Measurements from ENCODE around the gene SERINC1.

The SERINC1 gene

DNA sequence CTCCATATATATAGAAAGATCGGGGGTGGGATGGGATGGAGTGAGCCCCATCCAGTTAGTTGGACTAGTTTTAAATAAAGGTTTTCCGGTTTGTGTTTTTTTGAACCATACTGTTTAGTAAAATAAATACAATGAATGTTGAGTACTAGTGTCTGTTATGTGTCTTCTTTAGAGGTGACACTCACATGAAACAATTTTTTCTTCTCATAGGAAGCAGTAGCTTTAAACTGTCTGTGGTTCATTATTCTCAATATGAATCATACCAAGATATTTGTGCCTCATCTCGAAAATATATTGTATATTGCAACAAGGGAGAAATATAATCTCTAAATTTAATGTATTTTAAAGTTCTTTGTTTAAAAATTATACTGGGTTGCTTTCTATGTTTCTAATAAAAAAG lies 38.8 kb downstream of the SERINC1 start:
- no peak for DNase-seq (ENCODE audit: low spot score)

DNA sequence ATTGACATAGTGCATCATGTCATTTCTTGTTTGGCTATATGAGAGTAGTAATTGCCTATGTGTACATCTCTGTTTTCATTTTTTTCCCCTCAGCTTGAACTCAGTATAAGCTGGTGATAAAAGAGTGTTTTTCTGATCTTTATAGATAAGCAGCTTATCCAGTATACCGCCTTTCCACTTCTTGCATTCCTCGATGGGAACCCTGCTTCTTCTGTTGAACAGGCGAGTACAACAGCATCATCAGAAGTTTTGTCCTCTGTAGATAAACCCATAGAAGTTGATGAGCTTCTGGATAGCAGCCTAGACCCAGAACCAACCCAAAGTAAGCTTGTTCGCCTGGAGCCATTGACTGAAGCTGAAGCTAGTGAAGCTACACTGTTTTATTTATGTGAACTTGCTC lies 39.8 kb downstream of the SERINC1 start:
- DNase-seq (ENCODE audit: low spot score) = no peak

DNA sequence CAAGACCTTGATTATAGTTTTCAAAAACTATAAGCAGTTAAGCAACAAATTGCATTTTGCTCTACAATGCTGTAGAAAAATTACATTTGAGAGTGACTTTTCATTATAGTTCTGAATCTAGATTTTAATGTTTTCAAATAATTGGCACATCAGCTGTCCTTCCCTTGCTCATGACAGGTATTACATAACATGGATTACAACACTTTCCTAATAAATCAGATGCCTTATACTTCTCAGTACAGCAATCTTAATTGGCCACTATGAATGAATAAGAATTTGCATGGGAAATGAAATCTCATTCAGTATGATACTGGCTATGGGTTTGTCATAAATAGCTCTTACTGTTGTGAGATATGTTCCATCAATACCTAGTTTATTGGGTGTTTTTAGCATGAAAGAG lies 42.3 kb downstream of the SERINC1 start:
- DNase-seq (ENCODE audit: low spot score) = no peak

DNA sequence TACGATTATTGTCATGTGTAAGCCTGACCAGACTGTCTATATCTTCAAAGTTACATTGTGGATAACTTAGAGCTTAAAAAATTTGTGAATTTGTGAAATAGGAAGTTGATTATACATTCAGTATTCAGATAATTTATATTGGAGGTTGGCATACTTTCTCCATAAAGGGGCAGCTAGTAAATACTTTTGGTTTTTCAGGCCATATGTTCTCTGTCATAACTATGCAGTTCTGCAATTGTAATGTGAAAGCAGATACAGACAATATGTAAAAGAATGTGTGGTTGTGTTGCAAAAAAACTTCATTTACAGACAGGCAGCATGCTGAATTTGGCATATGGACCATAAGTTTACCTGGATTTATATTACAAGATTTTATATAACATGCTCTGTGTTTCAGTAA lies 42.8 kb downstream of the SERINC1 start:
- DNase-seq (ENCODE audit: low spot score) = no peak

DNA sequence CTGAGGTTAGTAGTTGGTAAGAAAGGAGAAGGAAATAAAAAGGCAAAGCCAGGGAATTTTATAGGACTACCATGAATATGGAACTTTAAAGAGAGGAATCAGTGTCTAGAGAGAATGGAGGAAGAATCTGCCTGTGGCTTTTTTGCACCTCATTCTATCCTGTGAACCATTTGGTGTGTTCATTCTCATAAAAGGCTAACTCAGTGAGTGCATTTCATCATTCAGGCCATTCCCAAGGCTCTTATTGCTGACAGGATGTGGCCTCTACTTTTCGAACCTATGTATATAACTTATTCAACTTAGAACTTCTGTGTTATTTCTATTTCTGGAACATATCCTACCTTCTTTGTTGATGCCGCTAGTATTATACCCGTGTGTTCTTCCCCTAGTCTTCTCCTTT lies 45.0 kb downstream of the SERINC1 start:
- DNase-seq (ENCODE audit: low spot score) = no peak

DNA sequence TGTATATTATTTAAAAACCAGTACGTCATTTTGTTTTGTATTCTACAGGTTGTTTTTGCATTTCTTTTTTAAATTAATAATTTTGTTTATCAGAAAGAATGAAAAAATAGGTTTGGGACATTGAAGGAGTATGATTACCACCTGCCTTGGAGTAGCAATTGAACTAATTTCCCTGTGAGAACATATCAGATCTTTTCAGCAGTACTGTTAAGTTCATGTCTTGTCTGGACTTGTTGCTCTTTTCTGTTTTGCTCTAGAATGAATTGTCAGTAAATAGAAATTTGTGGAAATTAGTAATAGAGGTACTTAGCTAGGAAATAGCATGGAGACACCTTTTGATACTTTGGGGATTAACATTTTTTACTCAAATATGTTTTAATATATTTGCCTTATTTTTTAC lies 47.9 kb downstream of the SERINC1 start:
- DNase-seq (ENCODE audit: low spot score) = no peak

DNA sequence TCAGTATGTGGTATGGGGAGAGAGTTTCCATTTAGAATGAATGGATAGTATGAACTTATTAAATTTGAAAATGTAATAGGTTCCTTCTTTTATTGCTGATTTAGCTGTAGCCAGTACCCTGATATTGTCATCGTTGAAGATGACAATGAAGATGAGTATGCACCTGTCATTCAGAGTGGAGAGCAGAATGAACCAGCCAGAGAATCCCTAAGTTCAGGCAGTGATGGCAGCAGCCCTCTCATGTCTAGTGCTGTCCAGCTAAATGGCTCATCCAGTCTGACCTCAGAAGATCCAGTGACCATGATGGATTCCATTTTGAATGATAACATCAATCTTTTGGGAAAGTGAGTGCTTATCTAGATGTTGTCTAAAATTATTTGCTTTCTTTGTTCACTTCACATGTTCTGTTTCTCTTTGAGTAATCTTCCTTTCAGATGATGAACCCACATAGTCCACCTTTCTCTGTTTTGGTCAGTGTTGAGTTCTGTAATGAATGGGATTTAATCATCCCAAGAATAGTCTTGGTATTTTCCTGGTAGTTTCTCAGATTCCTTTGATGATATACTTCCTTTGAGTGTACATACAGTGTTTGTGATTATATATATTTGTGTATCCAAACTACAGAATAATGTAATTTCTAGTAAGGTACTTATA lies 48.9 kb downstream of the SERINC1 start:
- no peak for DNase-seq (ENCODE audit: low spot score)

DNA sequence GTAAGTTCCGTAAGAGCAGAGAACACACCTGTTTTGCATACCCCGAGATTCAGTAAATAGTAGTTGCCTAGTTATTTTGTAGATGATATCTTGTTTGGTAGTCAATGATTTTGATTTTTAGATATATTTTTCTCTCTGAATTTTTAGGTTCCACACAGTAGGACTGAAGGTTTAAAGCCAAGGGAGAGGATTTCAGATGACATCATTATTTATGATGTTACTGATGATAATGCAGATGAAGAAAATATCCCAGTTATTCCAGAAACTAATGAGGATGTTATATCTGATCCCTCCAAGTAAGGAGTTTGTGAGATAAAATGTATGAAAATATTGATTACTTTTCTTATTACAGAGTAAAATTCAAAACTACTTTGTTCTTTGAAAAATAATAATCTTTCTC lies 49.6 kb downstream of the SERINC1 start:
- DNase-seq (ENCODE audit: low spot score) = no peak

DNA sequence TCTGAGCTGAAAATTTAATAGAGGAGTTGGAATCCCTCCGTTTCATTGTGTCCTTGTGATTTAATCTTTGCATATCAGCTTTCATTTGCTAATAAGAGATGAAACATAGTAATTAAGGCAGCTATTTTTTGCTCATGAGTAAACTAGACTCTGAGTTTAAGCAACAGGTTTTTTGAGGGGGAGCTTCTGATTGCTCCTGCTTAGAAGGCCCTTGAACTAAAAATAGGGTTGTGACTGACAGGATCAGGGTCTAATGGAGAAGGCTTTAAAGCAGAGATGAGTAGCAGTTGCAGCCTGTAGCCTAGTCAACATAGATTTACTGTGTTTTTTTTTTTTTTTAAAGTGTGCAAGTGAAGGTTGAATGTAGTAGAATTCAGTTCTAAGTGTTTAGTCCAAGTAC lies 54.8 kb downstream of the SERINC1 start:
- no peak for DNase-seq (ENCODE audit: low spot score)

DNA sequence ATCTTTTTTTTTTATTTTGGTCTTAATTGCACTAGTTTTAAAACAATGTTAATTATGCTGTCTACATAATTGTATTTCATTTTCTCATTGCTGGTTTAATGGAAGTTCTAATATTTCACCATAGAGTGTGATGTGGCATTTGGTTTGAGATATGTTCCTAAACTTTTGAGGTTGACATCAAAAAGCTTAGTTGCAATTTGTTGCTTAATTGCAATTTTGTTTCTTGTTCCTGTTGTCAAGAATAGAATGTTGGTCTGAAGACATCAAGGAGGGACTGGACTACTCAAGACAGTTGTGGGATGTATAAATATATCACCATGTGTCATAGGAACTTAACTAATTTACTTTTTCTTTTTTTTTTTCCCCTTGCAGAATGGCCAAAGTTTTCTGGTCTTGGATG lies 59.6 kb downstream of the SERINC1 start:
- no peak for DNase-seq (ENCODE audit: low spot score)

DNA sequence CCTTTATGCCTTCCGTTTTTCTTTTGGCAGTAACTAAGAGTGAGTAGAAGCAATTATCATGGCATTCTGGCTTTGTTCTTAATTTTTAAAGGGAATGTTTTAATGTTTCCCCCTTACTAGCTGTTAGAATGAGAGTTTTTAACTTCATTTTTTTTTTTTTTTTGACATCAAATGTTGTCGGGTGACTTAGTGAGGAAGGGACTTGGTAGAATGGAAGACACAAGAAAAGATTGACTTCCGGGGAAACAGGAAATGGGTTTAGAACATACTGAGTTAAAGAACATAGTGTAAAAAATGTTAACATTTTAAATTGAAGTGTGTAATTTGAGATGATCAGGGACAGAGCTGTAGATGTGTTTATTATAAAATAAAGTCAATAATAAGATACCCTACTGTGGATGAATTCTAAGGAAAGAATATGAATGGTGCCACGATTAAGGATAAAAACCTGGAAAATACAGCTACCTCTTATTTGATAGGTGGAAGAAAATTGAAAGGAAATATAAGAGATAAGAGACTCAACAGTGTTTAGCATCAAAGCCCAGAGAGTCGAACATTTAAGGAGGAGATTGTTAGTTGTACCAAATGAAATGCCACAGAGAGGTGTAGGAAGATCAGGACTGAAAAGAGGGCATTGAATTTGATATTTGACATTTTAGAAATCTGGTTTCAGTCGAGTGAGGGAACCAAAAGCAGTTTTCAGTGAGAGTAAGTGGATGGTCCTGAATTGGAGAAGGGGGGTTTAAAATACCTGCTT lies 62.7 kb downstream of the SERINC1 start:
- no peak for DNase-seq (ENCODE audit: low spot score)

DNA sequence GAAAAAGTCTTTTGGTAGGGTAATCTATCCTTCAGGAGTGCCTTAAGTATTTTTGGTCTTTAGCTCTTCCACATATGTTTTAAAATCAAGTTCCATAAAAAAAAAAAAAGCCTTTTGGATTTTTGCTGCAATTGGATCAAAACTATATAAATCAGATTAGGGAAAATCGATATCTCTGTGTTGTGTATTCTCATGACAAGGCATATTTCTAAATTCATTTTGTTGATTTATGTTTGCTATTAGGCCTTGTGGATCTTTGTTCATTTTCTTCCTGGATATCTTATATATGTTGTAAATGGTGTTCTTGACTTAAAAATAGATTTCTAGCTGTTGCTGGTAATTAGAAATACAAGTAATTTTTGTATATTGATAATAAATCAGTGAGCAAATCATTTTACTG lies 63.4 kb downstream of the SERINC1 start:
- no peak for DNase-seq (ENCODE audit: low spot score)

DNA sequence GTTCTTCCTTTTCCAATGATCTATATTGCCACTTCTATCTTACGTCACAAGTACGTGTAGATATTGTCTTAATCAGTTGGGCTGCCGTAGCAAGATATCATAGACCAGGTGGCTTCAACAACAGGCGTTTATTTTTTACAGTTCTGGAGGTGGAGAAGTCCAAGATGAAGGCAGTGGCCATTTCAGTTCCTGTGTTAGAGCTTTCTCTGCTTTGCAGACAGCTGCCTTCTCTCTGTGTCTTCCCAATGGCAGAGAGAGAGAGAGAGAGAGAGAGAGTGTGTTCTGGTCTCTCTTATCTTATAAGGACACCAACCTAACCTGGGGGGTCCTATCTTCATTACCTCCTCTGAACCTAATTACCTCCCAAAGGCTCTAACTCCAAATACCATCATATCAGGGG lies 63.9 kb downstream of the SERINC1 start:
- no peak for DNase-seq (ENCODE audit: low spot score)

DNA sequence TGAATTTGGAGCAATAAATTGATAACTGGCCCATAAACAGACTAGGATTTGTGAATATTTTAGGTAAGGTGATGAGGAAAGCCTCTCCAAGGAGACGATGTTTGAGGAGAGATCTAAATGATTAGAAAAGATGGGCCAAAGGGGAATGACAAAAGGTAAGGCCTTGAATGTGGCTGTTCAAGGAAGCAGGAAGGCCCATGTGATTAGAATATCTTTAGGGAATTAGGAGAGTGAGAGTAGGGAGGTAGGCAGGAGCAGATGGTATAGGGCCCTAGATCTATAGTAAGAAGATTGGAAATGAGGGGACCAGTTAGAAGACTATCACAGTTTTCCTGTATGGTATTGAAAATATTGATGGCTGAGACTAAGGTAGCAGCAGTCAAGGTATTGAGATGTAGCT lies 65.4 kb downstream of the SERINC1 start:
- DNase-seq (ENCODE audit: low spot score) = no peak

DNA sequence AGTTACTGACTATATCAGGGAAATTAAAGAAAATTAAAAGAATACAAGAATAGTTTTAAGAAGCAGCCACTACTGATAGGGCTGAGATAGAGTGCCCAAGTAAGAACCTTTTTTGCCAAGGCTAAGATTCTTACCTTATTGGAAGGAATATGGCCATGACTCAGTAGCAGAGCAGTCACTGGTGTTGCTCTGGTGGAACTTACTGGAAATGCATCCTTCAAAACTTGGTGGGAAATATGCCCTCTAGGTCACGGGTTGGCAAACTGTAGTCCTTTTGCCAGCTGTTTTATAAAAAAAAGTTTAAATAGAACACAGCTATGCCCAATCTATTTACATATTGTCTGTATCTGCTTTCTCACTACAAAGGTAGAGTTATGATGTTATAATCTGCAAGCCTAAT lies 66.2 kb downstream of the SERINC1 start:
- DNase-seq (ENCODE audit: low spot score) = peak; percentile 8

DNA sequence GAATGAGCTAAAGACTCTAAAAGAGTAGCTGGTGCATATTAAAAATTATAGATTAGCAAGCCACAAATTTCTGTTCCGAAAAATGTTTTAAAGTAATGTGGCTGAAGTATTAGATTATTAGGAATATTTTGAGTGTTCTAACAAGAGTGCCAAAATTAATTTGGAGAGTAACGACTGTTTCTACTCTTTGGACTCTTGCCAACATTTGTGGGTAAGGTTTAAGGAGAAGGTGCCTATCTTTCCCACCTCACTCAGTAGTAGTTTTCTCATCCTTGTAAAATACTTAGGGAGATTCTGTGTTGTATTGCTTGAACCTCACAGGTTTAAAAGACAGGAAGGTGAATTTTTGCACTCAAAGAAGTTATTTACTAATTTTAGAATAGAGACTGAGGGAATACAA lies 67.2 kb downstream of the SERINC1 start:
- DNase-seq (ENCODE audit: low spot score) = peak; percentile 46

DNA sequence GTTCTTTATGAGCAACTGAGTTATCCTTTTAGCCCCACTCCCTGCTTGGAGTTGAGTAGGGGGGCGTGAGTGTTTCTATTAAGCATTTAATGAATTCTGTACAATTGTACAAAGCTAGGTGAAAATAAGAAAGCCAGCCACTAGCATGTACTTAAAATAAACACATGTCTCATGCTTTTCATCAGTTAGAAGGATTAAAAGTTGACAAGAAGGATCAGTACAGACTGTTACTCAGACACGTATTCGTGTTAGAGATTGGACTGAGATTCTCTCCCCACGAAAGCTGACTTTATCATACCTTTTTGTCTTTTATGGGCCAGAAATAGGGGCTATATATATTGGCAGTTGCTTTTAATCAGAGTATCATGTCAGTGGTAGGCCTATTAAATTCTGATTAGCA lies 70.5 kb downstream of the SERINC1 start:
- DNase-seq (ENCODE audit: low spot score) = no peak

DNA sequence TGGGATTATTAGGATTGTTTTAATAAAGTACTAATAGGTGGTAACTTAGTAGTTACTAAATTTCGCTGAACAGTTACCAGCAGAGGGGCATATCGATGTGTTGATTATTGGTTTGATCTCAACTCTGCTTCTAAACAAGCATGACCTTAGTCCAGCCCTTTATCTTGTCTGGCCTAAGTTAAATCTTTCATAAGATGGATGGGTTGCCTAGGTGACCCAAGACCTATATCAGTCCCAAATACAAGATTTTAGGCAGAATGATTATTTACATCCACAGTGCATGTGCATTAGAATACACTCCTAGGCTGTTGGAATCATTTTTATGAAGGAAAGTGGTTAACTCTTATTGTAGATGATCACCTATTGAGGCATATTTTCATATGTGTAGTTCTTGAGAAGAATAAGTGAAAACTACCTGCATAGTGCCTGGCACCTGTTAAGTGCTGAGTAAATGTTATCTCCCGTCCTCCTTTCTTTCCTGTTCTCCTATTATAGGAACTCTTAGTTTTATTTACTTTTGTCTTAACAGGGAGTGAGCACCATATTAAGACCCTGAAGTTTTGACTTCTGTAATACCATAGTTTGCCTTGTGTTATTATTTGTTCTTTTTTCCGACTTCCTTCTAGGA lies 71.0 kb downstream of the SERINC1 start:
- peak; percentile 22 for DNase-seq (ENCODE audit: low spot score)

DNA sequence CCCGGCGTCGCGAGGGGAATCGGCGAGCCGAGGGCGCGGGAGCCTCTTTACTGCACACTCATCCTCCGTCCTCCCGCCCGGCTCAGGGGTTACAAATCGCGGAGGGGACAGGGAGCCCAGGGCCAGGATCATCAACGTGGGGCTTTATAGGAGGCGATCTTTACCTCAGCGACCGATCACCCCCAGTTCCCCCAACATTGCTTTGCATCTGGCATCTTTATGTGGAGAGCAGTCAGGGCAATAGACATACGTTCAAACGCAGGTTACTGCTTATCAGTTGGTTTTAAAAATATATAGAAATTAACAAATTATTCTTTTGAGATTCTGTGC lies 71.5 kb downstream of the SERINC1 start:
- peak; percentile 27 for DNase-seq (ENCODE audit: low spot score)

DNA sequence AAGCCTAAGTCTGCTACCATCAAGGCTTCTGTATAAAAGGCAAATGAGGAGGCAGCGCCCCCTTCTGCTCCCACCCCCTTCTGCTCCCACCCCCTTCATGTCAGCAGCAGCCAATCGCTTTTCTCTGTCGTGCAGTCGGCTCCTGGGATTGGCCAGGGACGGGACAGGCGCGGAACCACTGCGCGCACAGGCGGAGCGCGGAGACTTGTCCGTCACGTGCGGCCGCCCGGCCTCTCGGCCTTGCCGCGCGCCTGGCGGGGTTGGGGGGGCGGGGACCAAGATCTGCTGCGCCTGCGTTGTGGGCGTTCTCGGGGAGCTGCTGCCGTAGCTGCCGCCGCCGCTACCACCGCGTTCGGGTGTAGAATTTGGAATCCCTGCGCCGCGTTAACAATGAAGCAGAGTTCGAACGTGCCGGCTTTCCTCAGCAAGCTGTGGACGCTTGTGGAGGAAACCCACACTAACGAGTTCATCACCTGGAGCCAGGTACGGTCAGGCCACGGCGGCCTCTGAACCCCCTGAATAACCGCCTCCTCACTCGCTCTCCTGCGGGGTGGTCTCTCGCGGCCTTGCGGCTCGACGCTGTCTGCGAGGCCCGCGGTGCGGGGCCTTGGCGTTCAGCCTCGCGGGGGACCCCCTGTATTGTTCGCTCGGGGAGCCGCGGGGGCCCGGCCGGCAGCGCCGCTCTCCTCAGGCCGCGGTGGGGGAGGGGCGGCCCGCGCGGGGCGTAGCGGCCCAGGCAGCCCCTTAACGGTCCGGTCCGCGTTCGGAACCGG lies 72.1 kb downstream of the SERINC1 start, which contains the start of gene HSF2:
Gene HSF2 (plus strand): TSS at position 305 of the 773 bp plus-strand sequence. CDS start 86 bp downstream, at position 391.
- peak; percentile 94 for DNase-seq (ENCODE audit: low spot score)

DNA sequence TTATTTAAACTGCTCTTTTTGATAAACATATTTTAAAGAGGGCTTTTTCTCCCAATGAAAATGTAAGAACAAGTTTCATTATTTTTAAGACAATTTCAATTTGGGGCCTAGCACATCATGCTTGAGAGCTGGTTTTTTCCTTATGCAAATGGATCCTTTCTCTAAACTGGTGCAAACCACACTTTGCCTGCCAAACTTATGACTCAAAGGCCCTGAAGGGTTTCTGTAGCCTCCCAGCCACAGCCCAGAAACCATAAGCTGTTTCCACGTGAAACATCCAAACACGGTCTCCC lies 72.6 kb downstream of the SERINC1 start:
- DNase-seq (ENCODE audit: low spot score) = no peak

DNA sequence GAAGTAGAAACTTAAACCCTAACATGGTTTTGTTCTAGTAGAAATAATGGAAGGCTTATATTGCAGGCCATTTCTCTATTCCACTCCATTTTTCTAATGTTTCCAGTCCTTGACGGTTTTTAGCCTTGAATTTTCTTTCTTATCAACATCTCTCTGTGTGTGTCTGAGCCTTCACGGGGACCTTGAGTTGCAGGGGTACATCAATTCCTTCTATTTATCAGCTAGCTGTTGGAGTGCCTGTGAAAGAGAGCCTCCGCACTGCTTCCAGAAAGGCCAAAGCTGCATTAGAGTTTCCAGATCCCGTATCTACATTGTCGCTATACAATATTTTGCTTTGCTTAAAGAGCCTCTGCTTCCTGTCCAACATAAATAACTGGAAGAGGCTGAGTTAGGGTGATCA lies 77.6 kb downstream of the SERINC1 start:
- no peak for DNase-seq (ENCODE audit: low spot score)

DNA sequence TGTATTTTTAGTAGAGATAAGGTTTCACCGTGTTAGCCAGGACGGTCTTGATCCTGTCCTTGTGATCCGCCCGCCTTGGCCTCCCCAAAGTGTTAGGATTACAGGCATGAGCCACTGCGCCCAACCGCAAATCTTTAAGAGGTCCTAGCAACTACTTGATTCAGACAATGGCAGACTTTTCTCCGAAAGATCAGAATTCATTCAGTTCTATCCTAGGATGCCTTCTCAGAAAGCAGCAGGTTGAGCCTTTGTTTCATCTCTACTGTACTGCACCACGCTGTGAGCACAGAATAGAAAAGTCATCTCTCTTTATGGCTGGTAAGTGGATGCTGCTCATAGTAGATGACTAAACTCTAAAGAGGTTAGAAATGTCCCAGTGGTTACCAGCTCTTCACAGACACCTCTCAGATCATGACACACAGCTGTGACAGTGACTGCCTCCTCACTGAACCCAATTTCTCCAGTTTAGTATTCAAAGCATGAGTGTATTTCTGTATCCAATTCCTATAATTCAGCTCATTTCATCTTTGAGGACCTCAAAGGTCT lies 78.2 kb downstream of the SERINC1 start:
- DNase-seq (ENCODE audit: low spot score) = no peak
